Measurements from ENCODE around the gene AK5.

Gene AK5

GRCh38 chr1:77487631-77488030 lies 205.8 kb downstream of the AK5 start:
- Histone ChIP-seq H3K4me3 (ENCODE audit: low read depth, low read length) (no peak overlapping the region), H3K36me3 (no peaks in the 10 kb centered on the region), H3K27me3 (ENCODE audit: insufficient read depth, low read depth, severe bottlenecking) (no peaks in the 10 kb centered on the region), H3K9me3 (ENCODE audit: severe bottlenecking) (no peaks in the 10 kb centered on the region), H3K27ac (no peak overlapping the region)
- DNase-seq, result peak; percentile 13
- no peak for TF ChIP-seq CTCF (IDR thresholded peaks at IDR 0.05; ENCODE audit: low read depth, low read length)

- Histone ChIP-seq H3K36me3 (no peaks in the 10 kb centered on the region), H3K27ac (no peak overlapping the region), H3K4me3 (ENCODE audit: low read depth, low read length) (no peak overlapping the region), H3K27me3 (ENCODE audit: insufficient read depth, low read depth, severe bottlenecking) (no peaks in the 10 kb centered on the region), H3K9me3 (ENCODE audit: severe bottlenecking) (no peaks in the 10 kb centered on the region)
- no peak for TF ChIP-seq CTCF (IDR thresholded peaks at IDR 0.05; ENCODE audit: low read depth, low read length)
- DNase-seq, result no peak
These were observed 208.1 kb downstream of the AK5 start for GRCh38 chr1:77489910-77490309.

- no peaks in the 10 kb centered on the region for H3K36me3 ChIP-seq
- TF ChIP-seq CTCF (IDR thresholded peaks at IDR 0.05; ENCODE audit: low read depth, low read length), result no peak
- no peaks in the 10 kb centered on the region for H3K27me3 ChIP-seq (ENCODE audit: insufficient read depth, low read depth, severe bottlenecking)
- no peaks in the 10 kb centered on the region for H3K9me3 ChIP-seq (ENCODE audit: severe bottlenecking)
- no peak overlapping the region for H3K27ac ChIP-seq
- no peak for DNase-seq
- H3K4me3 ChIP-seq (ENCODE audit: low read depth, low read length), result no peak overlapping the region
These were observed 212.2 kb downstream of the AK5 start for GRCh38 chr1:77494026-77494425.

- H3K27ac ChIP-seq, result no peak overlapping the region
- H3K9me3 ChIP-seq (ENCODE audit: severe bottlenecking), result no peaks in the 10 kb centered on the region
- DNase-seq, result no peak
- TF ChIP-seq CTCF (IDR thresholded peaks at IDR 0.05; ENCODE audit: low read depth, low read length), result no peak
- no peaks in the 10 kb centered on the region for H3K27me3 ChIP-seq (ENCODE audit: insufficient read depth, low read depth, severe bottlenecking)
- H3K4me3 ChIP-seq (ENCODE audit: low read depth, low read length), result no peak overlapping the region
- H3K36me3 ChIP-seq, result no peaks in the 10 kb centered on the region
These were observed 217.1 kb downstream of the AK5 start for GRCh38 chr1:77498918-77499317.

GRCh38 chr1:77499466-77499865 lies 217.6 kb downstream of the AK5 start:
- no peak overlapping the region for H3K27ac ChIP-seq
- no peaks in the 10 kb centered on the region for H3K36me3 ChIP-seq
- H3K9me3 ChIP-seq (ENCODE audit: severe bottlenecking), result no peaks in the 10 kb centered on the region
- no peaks in the 10 kb centered on the region for H3K27me3 ChIP-seq (ENCODE audit: insufficient read depth, low read depth, severe bottlenecking)
- TF ChIP-seq CTCF (IDR thresholded peaks at IDR 0.05; ENCODE audit: low read depth, low read length), result no peak
- DNase-seq, result no peak
- H3K4me3 ChIP-seq (ENCODE audit: low read depth, low read length), result no peak overlapping the region

- no peak overlapping the region for H3K4me3 ChIP-seq (ENCODE audit: low read depth, low read length)
- no peak for TF ChIP-seq CTCF (IDR thresholded peaks at IDR 0.05; ENCODE audit: low read depth, low read length)
- DNase-seq, result no peak
- no peaks in the 10 kb centered on the region for H3K27me3 ChIP-seq (ENCODE audit: insufficient read depth, low read depth, severe bottlenecking)
- H3K27ac ChIP-seq, result no peak overlapping the region
- no peaks in the 10 kb centered on the region for H3K36me3 ChIP-seq
- no peaks in the 10 kb centered on the region for H3K9me3 ChIP-seq (ENCODE audit: severe bottlenecking)
These were observed 223.2 kb downstream of the AK5 start for GRCh38 chr1:77504986-77505385.
